ENCODE measurements around the gene SAMD15.
A peak's percentile ranks its signal among the peaks of the same experiment; 100 is the strongest.
"Not testable (repeated sequence)": the region's sequence is repeated elsewhere in the genome, so short reads cannot be mapped to it uniquely, and the experiment has no call there.

The SAMD15 gene

DNA sequence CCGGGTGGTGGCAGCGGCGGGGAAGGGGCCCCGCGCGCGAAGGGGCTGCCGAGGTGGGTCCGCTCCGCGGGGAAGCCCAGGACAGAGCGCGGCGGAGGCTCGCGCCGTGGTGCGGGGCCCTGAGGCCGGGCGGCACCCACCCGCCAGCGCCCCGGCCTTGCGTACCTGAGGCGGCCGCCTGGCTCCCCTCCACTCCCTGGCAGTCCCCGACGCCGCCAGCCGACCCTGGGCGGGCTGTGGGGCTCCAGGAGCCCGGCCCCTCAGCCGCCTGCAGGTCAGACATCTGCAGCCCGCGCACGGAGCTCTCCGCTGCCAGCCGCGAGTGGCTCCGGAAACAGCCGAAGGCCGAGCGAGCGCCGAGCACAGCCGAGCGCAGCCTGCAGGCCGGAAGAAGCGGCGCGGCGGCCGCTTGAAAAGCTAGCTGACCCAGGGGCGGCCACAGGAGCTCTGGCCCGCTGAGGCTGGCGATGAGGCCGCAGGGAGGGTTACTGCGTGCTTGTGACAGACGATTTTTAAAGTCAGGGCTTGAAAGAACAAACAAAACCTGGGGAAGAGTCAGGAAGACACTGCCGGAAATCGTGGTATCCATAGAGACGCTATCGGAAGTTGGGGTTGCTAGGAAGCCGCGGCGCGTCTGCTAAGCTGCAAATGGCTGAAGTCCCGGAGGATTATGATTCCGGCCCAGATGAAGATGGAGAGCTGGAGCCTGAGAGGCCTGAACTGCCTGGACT is at the start of gene SAMD15, which contains the start of gene TMED8:
Gene SAMD15, plus strand, starts transcription at position 609 of the 731 bp plus-strand sequence. Its CDS starts 40 bp downstream, at position 649.
Gene TMED8, minus strand, starts transcription at position 324 of the 731 bp plus-strand sequence. Its CDS starts 41 bp downstream, at position 283.
- Histone ChIP-seq H3K4me3 (replicated peaks; ENCODE audit: low read depth, low read length) (peak within 1 kb of the TSS; percentile 71), H3K27me3 (replicated peaks; ENCODE audit: control insufficient read depth, insufficient read depth, low read length) (no peaks in the 10 kb centered on the region), H3K36me3 (ENCODE audit: control insufficient read depth, insufficient read depth, low read length) (no peaks in the 10 kb centered on the region)
- no peak for TF ChIP-seq CTCF (IDR thresholded peaks at IDR 0.05; ENCODE audit: insufficient read depth, low read length, poor library complexity, severe bottlenecking)
- peak; percentile 93 for DNase-seq (ENCODE audit: extremely low read depth, insufficient read length)

GRCh38 chr14:77329872-77330271 is 47.3 kb upstream of the SAMD15 start:
- TF ChIP-seq CTCF (IDR thresholded peaks at IDR 0.05; ENCODE audit: insufficient read depth, low read length, poor library complexity, severe bottlenecking), result no peak
- no peaks in the 10 kb centered on the region for H3K27me3 ChIP-seq (replicated peaks; ENCODE audit: control insufficient read depth, insufficient read depth, low read length)
- no peak overlapping the region for H3K4me3 ChIP-seq (replicated peaks; ENCODE audit: low read depth, low read length)
- no peak for DNase-seq (ENCODE audit: extremely low read depth, insufficient read length)
- no peaks in the 10 kb centered on the region; the same call in 1 of the 2 replicates for H3K36me3 ChIP-seq (ENCODE audit: control insufficient read depth, insufficient read depth, low read length)

GRCh38 chr14:77335576-77335975 is 41.6 kb upstream of the SAMD15 start:
- H3K36me3 ChIP-seq (ENCODE audit: control insufficient read depth, insufficient read depth, low read length), result peaks cover 2% of the 10 kb centered on the region; the same call in 1 of the 2 replicates
- no peak overlapping the region for H3K4me3 ChIP-seq (replicated peaks; ENCODE audit: low read depth, low read length)
- TF ChIP-seq CTCF (IDR thresholded peaks at IDR 0.05; ENCODE audit: insufficient read depth, low read length, poor library complexity, severe bottlenecking), result no peak
- no peaks in the 10 kb centered on the region for H3K27me3 ChIP-seq (replicated peaks; ENCODE audit: control insufficient read depth, insufficient read depth, low read length)
- DNase-seq (ENCODE audit: extremely low read depth, insufficient read length), result no peak

DNA sequence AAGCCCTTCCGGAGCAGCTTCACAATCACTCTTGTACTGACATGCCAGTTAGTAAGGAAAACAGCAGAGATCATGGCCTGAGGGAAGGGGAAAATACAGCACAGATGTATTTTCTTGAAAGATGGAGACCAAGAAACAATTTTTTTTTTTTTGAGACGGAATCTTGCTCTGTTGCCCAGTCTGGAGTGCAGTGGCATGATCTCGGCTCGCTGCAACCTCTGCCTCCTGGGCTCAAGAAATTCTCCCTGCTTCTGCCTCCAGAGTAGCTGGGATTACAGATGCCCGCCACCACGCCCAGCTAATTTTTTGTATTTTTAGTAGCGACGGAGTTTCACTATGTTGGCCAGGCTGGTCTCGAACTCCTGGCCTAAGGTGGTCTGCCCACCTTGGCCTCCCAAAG is 39.9 kb upstream of the SAMD15 start:
- H3K4me3 ChIP-seq (replicated peaks; ENCODE audit: low read depth, low read length); H3K27me3 ChIP-seq (replicated peaks; ENCODE audit: control insufficient read depth, insufficient read depth, low read length); DNase-seq (ENCODE audit: extremely low read depth, insufficient read length): not testable (repeated sequence)
- H3K36me3 ChIP-seq (ENCODE audit: control insufficient read depth, insufficient read depth, low read length), result peaks cover 10% of the 10 kb centered on the region

GRCh38 chr14:77337880-77338279 is 39.3 kb upstream of the SAMD15 start:
- DNase-seq (ENCODE audit: extremely low read depth, insufficient read length), result no peak
- Histone ChIP-seq H3K27me3 (replicated peaks; ENCODE audit: control insufficient read depth, insufficient read depth, low read length) (no peaks in the 10 kb centered on the region), H3K36me3 (ENCODE audit: control insufficient read depth, insufficient read depth, low read length) (peaks cover 10% of the 10 kb centered on the region), H3K4me3 (replicated peaks; ENCODE audit: low read depth, low read length) (no peak overlapping the region)
- TF ChIP-seq CTCF (IDR thresholded peaks at IDR 0.05; ENCODE audit: insufficient read depth, low read length, poor library complexity, severe bottlenecking), result no peak

DNA sequence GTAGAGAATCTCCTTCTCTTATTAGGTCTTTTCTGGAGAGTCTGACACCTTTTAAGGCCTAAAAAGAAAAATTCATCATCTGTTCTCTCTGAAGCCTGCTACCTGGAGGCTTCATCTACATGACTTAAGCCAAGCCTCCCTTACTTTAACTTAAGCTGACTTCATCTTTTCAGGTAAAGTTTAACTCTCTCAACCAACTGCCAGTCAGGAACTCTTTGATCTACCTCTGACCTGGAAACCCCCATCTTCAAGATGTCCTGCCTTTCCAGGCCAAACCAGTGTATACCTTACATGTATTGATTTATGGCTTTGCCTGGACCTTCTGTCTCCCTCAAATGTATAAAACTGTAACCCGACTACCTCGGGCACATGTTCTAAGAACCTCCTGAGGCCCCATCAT is 38.9 kb upstream of the SAMD15 start:
- H3K36me3 ChIP-seq (ENCODE audit: control insufficient read depth, insufficient read depth, low read length), result peaks cover 12% of the 10 kb centered on the region
- no peak overlapping the region for H3K4me3 ChIP-seq (replicated peaks; ENCODE audit: low read depth, low read length)
- no peak for TF ChIP-seq CTCF (IDR thresholded peaks at IDR 0.05; ENCODE audit: insufficient read depth, low read length, poor library complexity, severe bottlenecking)
- DNase-seq (ENCODE audit: extremely low read depth, insufficient read length), result no peak
- no peaks in the 10 kb centered on the region for H3K27me3 ChIP-seq (replicated peaks; ENCODE audit: control insufficient read depth, insufficient read depth, low read length)

All from GM06990 (cell line).